Ectodermal cell (in vitro differentiated cells): Measurements from ENCODE around the gene PRKAR1B.
A peak's percentile ranks its signal among the peaks of the same experiment; 100 is the strongest.

ENCODE experiments used
- H3K27ac ChIP-seq: 2 replicates; pipeline ENCODE4 v1.7.0; 2013; ENCODE audit warnings: mild to moderate bottlenecking, low read depth, low read length; ENCODE audit not compliant: insufficient read depth, poor library complexity, severe bottlenecking
- H3K27me3 ChIP-seq: 2 replicates; pipeline ENCODE4 v1.7.0; 2013; ENCODE audit warnings: mild to moderate bottlenecking, low read length; ENCODE audit not compliant: insufficient read depth, control insufficient read depth, poor library complexity, severe bottlenecking
- H3K36me3 ChIP-seq: one replicate; pipeline ENCODE4 v1.7.0; 2013; ENCODE audit warnings: low read length; ENCODE audit not compliant: control insufficient read depth, insufficient read depth
- H3K4me1 ChIP-seq: one replicate; pipeline ENCODE4 v1.7.0; 2013; ENCODE audit warnings: low read length; ENCODE audit not compliant: control insufficient read depth, insufficient read depth
- H3K4me3 ChIP-seq: 2 replicates; pipeline ENCODE4 v1.7.0; 2013; ENCODE audit warnings: low read depth, low read length, control low read depth; ENCODE audit not compliant: insufficient read depth
- H3K9me3 ChIP-seq: 2 replicates; pipeline ENCODE4 v1.7.0; 2013; ENCODE audit warnings: mild to moderate bottlenecking, low read length, moderate library complexity; ENCODE audit not compliant: control insufficient read depth
- WGBS, 2 experiments: methylation state at CpG; one replicate each; pipeline ENCODE4 v1.1.7; 2013; ENCODE audit warnings: missing lambda C conversion rate in 2 of 2; 5-methylcytosine and 5-hydroxymethylcytosine counted together

Gene PRKAR1B

DNA sequence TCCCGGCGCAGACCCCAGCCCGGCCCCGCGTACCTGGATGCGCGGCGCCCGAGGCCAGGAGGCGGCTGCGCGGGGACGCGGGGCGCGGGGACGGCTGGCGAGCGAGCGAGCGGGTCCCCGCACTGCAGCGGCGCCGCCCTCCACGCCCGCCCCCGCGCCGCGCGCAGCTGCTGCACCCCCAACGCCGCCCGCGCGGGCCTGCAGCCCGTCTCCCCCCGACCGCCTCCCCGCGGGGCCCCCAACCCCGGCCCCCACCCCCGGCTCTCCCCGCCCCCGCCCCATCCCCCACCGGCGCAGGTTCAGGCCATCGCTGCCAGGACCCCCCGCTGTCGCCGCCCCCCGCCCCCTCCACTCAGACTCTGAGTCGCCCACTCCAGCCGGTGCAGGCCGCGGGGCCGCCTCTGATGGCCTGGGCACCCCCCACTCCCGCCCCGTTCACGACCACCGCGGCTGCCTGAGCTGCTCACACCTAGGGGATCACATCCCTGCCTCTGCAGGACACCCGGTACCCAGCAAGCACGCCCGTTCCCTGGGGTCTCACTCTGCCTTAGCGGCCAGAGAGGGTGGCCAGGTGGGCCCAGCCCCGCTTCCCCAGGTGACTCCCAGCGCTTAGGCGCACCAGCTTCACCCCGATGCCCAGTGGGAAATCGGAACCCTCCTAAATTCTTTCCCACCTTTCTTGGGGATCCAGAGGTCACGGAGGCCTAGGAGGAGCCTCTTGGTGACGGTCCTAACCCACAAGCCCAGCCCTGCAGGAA is 14.5 kb downstream of the PRKAR1B start:
- H3K4me3 ChIP-seq: peak overlapping the region; percentile 54
- no peaks in the 10 kb centered on the region for H3K9me3 ChIP-seq
- peaks cover 8% of the 10 kb centered on the region for H3K4me1 ChIP-seq
- 10 to 11% methylated on average over 64 to 72 of the region's 74 CpGs for WGBS, 2 experiments
- no peaks in the 10 kb centered on the region for H3K27me3 ChIP-seq
- H3K27ac ChIP-seq: no peak overlapping the region
- H3K36me3 ChIP-seq: no peaks in the 10 kb centered on the region

DNA sequence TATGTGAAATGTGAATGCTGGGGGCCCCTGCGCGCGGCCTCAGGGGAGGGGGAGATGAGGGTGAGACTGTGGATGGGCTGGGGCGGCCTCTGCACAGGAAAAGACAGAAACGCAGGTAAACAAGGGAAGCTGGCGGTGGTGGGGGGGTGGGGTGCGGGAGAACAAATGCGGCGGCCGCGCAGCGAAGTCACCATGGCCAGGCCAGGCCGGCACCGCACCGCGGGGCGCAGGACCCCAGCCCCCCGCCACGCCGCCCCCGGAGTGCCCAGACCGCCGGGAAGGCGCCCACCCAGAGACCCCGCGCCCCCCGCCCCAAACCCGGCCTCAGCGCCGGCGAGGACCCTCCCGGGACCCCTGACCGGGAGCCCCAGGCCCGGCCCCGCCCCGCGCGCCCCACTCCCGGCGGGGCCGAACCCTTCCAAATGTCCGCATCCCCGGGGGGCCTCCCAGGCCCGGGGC is 15.1 kb downstream of the PRKAR1B start:
- Histone ChIP-seq H3K4me3 (peak overlapping the region; percentile 54), H3K9me3 (no peaks in the 10 kb centered on the region), H3K4me1 (peaks cover 8% of the 10 kb centered on the region), H3K27ac (no peak overlapping the region), H3K27me3 (no peaks in the 10 kb centered on the region), H3K36me3 (no peaks in the 10 kb centered on the region)
- 17 to 21% methylated on average over 44 of the region's 44 CpGs for WGBS, 2 experiments

DNA sequence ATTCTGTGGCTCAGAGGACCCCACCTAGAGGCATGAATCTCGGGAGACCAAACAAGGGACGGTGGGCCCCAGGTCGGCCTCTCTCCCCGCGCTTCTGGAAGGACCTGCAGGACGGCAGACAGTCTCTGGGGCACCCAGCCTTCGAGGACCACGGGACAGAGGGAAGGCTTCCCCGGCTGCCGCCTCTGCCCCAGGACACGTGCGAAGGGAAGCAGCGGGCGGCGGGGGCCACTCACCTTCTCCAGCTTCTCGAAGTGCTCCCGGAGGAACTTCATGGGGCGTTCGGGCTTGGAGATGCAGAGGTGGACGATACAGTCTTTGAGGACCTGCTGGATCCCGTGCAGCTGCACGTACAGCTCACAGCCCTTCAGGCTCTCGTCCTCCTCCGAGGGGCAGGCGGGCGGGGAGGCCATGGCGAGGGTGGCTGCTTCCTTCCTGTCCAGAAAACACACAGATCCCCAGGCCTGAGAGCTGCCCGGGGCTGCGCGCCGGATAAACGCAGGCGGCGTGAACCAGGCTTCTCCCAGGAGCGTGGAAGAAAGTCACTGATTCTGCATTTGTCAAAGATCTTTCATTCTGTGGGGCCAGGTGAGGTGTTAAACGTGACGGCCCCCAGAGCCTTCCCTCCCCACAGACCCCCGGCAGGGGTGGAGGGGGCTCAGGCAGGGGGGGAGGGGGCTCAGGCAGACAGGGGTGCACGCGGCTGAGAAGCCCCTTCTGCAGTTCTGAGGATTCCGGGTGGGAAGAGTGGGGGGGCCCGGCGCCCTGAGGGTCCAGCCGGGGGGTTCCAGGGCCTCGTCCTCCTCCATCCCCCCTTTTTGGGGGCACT is 15.8 kb downstream of the PRKAR1B start:
- Histone ChIP-seq H3K4me1 (peaks cover 8% of the 10 kb centered on the region), H3K9me3 (no peaks in the 10 kb centered on the region), H3K27ac (no peak overlapping the region), H3K36me3 (no peaks in the 10 kb centered on the region), H3K27me3 (no peaks in the 10 kb centered on the region), H3K4me3 (peak overlapping the region; percentile 54)
- 87% methylated on average over 45 of the region's 45 CpGs for WGBS, 2 experiments

DNA sequence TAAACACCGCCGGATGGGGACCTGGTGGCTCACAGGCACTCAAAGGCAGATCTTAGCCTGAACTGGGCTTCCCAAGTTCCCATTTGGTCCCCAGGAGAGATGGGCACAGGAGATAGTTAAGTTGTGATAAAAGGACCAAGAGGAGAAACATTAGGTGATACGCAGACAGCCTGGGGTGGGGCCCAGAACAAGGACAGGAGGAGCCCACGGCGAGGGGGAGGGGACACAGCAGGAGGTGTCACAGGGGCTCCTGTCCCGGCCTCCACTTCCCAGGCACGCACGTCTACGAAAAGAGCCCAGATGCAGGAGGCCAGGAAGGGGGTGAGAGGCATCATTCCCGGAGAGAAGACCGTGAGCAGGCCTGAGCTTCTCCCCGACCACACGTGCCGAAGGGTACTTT is 16.9 kb downstream of the PRKAR1B start:
- WGBS, 2 experiments: 87 to 91% methylated on average over 14 of the region's 14 CpGs
- Histone ChIP-seq H3K4me3 (no peak overlapping the region), H3K36me3 (no peaks in the 10 kb centered on the region), H3K9me3 (no peaks in the 10 kb centered on the region), H3K27ac (no peak overlapping the region), H3K4me1 (peaks cover 8% of the 10 kb centered on the region), H3K27me3 (no peaks in the 10 kb centered on the region)

DNA sequence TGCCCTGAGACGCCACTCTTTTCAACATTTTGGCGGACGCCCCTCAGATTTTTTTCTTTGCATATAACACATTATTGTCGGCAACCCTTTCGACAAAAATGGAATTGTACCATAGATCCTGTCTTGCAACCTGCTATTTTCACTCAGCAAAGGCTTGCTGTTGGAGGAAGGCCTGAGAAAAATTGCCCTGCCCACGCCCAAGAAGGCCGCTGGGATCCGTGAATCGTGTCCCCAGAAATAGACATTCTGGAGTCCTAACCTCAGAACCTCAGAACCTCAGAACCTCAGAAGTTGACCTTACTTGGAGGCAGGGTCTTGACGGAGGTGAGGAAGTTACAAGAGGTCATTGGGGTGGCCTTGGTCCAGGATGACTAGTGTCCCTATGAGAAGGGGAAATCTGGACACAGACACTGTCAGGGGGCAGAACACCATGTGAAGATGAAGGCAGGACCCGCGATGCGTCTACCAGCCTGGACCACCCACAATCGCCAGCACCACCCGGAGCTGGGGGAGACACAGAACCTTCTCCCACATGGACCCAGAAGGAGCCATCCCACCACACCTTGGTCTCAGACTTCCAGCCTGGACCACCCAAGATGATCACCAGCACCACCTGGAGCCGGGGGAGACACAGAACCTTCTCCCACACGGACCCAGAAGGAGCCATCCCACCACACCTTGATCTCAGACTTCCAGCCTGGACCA is 19.6 kb downstream of the PRKAR1B start:
- WGBS, 2 experiments: 95 to 96% methylated on average over 17 of the region's 17 CpGs
- H3K36me3 ChIP-seq: no peaks in the 10 kb centered on the region
- H3K9me3 ChIP-seq: no peaks in the 10 kb centered on the region
- H3K27ac ChIP-seq: no peak overlapping the region
- no peaks in the 10 kb centered on the region for H3K27me3 ChIP-seq
- H3K4me3 ChIP-seq: no peak overlapping the region
- peaks cover 8% of the 10 kb centered on the region for H3K4me1 ChIP-seq

DNA sequence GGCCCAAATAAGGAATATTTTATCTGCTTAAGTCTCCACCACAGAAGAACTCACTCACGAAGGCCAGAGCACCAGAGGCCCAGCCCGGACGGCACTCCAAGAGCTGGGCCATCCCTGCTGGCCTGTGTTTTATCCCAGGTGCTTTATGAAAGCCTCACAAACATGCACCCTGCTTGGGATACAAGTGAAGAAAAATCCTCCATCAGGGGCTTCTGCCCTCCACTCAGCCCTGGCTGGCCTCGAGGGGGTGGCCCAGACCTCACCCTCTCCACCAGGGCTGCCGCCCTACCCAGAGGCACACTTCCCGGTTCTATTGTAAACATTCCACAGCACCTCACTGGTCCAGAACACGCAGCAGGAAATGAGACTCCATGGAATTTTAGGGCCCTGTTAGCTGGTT is 20.4 kb downstream of the PRKAR1B start:
- Histone ChIP-seq H3K36me3 (no peaks in the 10 kb centered on the region), H3K4me1 (peaks cover 6% of the 10 kb centered on the region), H3K27me3 (no peaks in the 10 kb centered on the region), H3K27ac (no peak overlapping the region), H3K9me3 (no peaks in the 10 kb centered on the region), H3K4me3 (no peak overlapping the region)
- 92 to 95% methylated on average over 7 of the region's 7 CpGs for WGBS, 2 experiments

DNA sequence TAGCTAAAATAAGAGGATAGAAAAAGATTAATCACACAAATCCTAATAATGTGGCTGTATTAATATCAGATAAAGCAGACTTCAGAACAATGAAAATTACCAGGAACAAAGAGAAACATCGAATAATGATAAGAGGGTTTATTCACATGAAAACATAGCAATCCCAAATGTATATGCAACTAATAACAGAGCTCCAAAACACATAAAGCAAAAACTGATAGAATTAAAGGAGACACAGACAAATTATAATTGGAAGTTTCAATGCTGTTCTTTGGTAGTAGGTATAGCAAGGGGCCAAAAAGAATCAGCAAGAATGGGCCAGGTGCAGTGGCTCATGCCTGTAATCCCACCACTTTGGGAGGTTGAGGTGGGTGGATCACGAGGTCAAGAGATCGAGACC is 24.0 kb downstream of the PRKAR1B start:
- H3K4me1 ChIP-seq: no peaks in the 10 kb centered on the region
- no peaks in the 10 kb centered on the region for H3K36me3 ChIP-seq
- no peak overlapping the region for H3K27ac ChIP-seq
- no peaks in the 10 kb centered on the region for H3K27me3 ChIP-seq
- WGBS, 2 experiments: 83 to 94% methylated on average over 2 to 3 of the region's 3 CpGs
- no peak overlapping the region for H3K4me3 ChIP-seq
- no peaks in the 10 kb centered on the region for H3K9me3 ChIP-seq

DNA sequence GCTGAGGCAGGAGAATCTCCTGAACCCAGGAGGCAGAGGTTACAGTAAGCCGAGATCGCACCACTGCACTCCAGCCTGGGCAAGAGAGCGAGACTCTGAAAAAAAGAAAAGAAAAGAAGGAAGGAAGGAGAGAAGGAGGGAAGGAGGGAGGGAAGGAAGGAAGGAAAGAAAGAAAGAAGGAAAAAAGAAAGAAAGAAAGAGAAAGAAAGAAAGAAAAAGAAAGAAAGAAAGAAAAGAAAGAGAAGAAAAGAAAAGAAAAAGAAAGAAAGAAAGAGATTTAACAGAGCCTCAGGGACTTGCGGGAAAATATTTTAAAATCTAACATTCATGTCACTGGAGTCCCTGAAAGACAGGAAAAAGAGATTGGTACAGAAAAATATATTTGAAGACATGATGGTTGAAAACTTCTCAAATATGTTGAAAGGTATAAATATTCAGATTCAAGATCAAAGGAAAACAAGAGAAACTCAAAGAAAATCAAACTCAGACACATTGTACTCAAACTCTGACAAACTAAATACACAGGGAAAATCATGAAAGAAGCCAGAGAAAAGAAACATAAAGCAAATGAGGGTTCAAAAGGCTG is 25.9 kb downstream of the PRKAR1B start:
- no peak overlapping the region for H3K4me3 ChIP-seq
- H3K4me1 ChIP-seq: no peaks in the 10 kb centered on the region
- WGBS, 2 experiments: 78 to 87% methylated on average over 4 of the region's 4 CpGs
- H3K9me3 ChIP-seq: no peaks in the 10 kb centered on the region
- H3K27me3 ChIP-seq: no peaks in the 10 kb centered on the region
- no peak overlapping the region for H3K27ac ChIP-seq
- H3K36me3 ChIP-seq: no peaks in the 10 kb centered on the region

DNA sequence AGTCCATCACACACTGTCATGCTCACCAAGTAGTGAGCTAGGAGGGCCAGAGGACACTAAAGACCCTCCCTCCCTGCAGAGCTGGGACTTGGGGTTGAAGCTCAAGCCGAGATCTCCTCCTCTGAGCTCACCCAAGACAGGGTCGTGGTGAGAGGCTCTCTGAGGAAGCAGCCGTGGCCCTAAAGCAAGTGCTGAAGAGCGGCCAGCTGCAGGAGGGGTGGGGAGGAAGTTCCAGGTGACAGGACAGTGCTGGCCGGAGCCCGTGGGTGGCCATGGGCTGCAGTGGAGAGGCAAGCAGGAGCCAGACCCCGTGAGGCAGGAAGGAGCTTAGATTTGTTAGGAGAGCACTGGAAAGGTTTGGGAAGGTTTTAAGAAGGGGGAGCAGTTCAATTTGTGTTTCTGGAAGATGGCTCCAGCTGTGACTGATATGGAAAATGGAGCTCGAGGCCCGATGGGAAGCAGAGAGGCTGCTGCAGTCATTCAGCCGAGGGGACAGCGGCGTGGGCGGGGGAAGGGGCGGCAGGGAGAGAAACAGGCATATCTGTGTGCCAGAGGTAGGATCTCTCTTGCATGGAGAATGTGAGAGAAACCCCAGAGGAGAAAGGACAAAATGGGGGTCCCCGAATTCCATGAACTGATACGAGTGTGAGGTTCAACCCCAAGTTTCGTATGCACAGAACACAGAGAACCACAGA is 27.5 kb downstream of the PRKAR1B start:
- 85 to 87% methylated on average over 17 of the region's 17 CpGs for WGBS, 2 experiments
- Histone ChIP-seq H3K9me3 (no peaks in the 10 kb centered on the region), H3K36me3 (no peaks in the 10 kb centered on the region), H3K4me3 (no peak overlapping the region), H3K4me1 (no peaks in the 10 kb centered on the region), H3K27ac (no peak overlapping the region), H3K27me3 (no peaks in the 10 kb centered on the region)
